WERI-Rb-1 (cell line): ENCODE results near the gene ECHS1.

Experiments used
- DNase-seq: peaks from one replicate; pipeline ENCODE4 v3.0.0-alpha.2; 2020
- H3K27ac ChIP-seq: fragments of 250-450 bp; sonication (Bioruptor Pico); 2 replicates; pipeline ENCODE4 v1.5.1; 2020; ENCODE audit warnings: mild to moderate bottlenecking, moderate library complexity
- H3K27me3 ChIP-seq: fragments of 250-450 bp; sonication (Bioruptor Pico); 2 replicates; pipeline ENCODE4 v1.5.1; 2021; ENCODE audit warnings: mild to moderate bottlenecking, low read depth, moderate library complexity; ENCODE audit not compliant: insufficient read depth, severe bottlenecking
- H3K36me3 ChIP-seq: fragments of 250-450 bp; sonication (Bioruptor Pico); 2 replicates; pipeline ENCODE4 v1.5.1; 2020; ENCODE audit warnings: mild to moderate bottlenecking, moderate library complexity
- H3K4me3 ChIP-seq: 2 replicates; pipeline ENCODE4 v1.5.1; 2011; ENCODE audit warnings: low read depth, mild to moderate bottlenecking, control low read depth, low read length
- H3K9me3 ChIP-seq: fragments of 250-450 bp; sonication (Bioruptor Pico); 2 replicates; pipeline ENCODE4 v1.5.1; 2021; ENCODE audit warnings: mild to moderate bottlenecking, moderate library complexity; ENCODE audit not compliant: severe bottlenecking
- TF ChIP-seq, protein P1 (sequence below): IDR thresholded peaks from 2 replicates; pipeline ENCODE4 v1.5.1; 2011; ENCODE audit warnings: low read depth, mild to moderate bottlenecking, control low read depth, inconsistent platforms, low read length

The ECHS1 gene

DNA sequence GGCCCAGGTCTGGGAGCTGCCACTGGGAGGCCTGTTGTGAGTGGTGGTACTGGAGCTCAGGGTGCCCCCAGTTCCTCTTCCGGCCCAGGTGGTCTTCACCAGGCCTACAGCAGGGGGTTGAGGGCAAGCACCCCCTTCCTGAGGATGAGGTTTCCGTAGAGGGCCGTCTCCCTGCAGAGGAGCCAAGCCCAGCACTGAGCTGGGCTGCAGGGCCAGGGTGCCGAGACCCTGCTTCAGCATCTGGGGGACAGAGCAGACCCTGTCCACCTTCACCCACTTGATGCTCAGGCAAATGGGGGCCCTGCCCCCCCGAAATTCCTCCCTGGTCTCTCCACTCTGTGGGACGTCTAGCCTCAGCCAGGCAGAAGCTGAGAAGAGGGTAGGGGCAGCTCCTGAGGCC is 17.9 kb downstream of the ECHS1 start:
- no peak overlapping the region for H3K27ac ChIP-seq
- TF ChIP-seq, protein P1, sequence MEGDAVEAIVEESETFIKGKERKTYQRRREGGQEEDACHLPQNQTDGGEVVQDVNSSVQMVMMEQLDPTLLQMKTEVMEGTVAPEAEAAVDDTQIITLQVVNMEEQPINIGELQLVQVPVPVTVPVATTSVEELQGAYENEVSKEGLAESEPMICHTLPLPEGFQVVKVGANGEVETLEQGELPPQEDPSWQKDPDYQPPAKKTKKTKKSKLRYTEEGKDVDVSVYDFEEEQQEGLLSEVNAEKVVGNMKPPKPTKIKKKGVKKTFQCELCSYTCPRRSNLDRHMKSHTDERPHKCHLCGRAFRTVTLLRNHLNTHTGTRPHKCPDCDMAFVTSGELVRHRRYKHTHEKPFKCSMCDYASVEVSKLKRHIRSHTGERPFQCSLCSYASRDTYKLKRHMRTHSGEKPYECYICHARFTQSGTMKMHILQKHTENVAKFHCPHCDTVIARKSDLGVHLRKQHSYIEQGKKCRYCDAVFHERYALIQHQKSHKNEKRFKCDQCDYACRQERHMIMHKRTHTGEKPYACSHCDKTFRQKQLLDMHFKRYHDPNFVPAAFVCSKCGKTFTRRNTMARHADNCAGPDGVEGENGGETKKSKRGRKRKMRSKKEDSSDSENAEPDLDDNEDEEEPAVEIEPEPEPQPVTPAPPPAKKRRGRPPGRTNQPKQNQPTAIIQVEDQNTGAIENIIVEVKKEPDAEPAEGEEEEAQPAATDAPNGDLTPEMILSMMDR: no peak
- no peak overlapping the region for H3K4me3 ChIP-seq
- H3K9me3 ChIP-seq: no peaks in the 10 kb centered on the region
- no peaks in the 10 kb centered on the region for H3K27me3 ChIP-seq
- no peaks in the 10 kb centered on the region for H3K36me3 ChIP-seq
- DNase-seq: no peak

DNA sequence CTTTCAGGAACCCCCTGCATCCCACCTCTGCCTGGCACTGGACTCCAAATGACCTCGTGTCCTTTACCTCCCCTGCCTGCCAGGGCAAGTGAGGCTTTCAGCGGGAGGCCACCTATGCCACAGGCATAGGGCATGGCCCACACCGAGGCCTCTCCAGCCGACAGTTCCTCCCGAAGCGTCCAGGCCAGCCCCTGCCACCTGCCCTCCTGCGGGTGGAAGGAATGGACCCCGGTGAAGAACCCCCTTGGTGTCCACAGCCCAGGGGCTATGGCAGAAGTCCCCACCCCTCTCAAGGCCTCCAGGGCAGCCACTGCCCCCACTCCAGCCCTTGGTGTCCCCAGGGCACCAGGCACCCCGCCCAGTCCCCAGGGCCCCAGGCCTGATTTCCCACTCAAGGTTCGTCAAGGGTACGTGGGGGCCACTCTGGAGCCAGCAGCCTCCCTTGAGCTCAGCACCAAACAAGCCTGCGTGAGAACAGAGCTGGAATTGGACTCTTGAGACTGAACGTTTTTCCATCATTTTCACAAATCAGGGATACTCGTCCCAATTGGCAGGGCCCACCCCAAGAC is 18.4 kb downstream of the ECHS1 start:
- no peaks in the 10 kb centered on the region for H3K36me3 ChIP-seq
- no peaks in the 10 kb centered on the region for H3K9me3 ChIP-seq
- no peak overlapping the region for H3K27ac ChIP-seq
- TF ChIP-seq, protein P1: no peak
- no peaks in the 10 kb centered on the region for H3K27me3 ChIP-seq
- no peak for DNase-seq
- no peak overlapping the region for H3K4me3 ChIP-seq

DNA sequence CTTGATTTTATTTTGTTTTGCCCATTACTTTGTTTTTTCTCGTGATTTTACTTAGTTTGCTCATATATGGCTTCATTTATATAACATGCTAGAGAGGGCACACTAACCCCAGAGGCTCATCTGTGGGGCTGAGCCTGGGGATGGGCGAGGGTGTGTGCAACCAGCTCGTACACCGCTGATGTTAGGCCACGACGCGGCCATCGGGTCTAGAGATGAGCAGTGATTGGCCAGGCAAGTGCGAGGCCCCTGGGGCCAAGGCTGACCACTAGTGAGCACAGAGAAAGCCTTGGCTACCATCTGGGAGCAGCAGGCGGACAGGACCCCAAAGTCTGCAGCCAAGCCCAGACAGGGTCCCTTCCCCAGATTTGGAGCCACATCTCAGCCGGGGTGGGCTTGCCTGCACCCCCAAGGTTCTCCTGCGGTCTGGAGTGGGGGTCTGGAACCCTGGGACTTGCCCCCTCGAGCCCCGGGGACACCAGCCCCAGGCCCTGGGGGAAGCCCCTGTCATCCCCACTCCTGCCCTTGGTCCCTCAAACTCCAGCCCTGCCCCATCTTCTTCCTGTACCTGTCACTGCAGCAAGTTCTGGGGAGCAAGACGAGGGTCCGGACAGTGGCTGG is 19.1 kb downstream of the ECHS1 start:
- H3K27ac ChIP-seq: no peak overlapping the region
- DNase-seq: no peak
- no peaks in the 10 kb centered on the region for H3K36me3 ChIP-seq
- H3K27me3 ChIP-seq: no peaks in the 10 kb centered on the region
- TF ChIP-seq, protein P1: no peak
- H3K4me3 ChIP-seq: no peak overlapping the region
- H3K9me3 ChIP-seq: no peaks in the 10 kb centered on the region

DNA sequence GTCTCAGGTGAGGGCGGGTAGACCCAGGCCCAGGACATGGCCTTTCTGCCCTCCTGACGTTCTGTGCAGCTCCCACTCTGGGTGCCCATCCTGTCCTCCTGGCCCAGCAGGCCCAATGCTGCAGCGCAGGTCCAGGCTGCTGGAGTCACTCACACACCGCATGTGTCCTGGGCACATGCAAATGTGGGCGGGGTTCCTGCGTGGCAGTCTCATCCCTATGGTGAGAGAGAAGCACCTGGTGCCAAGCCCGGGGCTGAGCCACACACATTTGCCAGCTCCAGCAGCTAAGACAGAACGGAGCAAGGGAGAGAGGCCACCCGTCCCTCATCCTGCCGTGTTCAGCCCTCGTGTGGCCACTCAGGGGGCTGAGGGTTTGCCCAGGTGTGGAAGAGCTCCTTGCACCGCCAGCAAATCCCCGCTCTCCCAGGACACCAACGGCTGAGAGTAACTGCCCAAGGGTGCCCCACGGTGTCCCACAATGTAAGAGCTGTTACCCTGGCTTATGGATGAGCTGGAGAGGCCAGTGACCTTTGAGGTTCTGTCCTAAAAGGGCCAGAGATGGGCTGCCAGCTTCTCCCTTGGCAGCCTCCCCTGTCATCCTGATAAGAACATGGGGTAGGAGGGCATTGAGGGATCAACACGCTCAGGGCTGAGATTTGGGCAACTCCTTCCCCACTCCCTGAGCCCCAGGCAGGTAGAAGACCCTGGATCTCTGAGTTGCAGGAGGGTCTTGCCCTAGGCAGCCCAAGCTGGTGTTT is 19.8 kb downstream of the ECHS1 start:
- TF ChIP-seq, protein P1: no peak
- Histone ChIP-seq H3K36me3 (no peaks in the 10 kb centered on the region), H3K9me3 (no peaks in the 10 kb centered on the region), H3K27me3 (no peaks in the 10 kb centered on the region), H3K27ac (no peak overlapping the region), H3K4me3 (no peak overlapping the region)
- no peak for DNase-seq

DNA sequence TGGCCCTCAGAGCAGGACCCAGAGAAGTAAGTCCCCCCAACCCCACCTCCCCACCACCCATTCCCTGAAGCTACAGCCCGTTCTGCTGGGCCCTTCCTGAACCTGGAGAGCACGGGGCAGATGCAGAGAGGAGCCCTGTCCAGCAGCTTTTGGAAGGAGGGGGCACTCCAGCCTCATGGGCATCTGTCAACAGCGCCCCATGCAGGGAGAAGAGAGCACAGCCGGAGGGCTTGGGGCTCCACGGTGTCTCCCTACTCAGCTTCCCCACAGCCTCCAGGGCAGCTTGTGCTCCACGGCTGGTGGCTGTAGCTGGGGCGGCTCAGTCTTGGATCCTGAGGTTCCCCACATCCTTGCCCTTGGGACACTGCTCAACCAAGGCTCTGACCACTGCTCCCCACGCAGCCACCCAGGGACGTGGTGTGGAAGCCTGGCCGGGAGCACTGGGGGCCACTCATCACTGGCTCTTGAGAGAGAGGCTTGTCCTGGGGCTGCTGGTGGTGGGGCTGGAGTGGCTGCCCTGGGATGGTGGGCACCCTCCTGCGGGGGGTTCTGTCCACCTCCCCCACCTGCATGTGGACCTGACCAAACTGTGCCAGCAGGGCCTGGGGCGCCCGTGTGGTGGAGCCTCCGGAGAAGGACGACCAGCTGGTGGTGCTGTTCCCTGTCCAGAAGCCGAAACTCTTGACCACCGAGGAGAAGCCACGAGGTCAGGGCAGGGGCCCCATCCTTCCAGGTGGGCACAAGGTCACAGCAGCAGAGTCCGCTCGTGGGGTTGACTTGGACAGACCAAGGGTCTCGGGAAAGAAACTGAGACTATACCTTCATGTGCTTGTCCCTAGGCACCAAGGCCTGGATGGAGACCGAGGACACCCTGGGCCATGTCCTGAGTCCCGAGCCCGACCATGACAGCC is 21.5 kb downstream of the ECHS1 start:
- TF ChIP-seq, protein P1: no peak; the same call in 1 of the 2 replicates
- Histone ChIP-seq H3K36me3 (no peaks in the 10 kb centered on the region), H3K27ac (no peak overlapping the region), H3K27me3 (no peaks in the 10 kb centered on the region), H3K4me3 (no peak overlapping the region), H3K9me3 (no peaks in the 10 kb centered on the region)
- no peak for DNase-seq
